Nephron (organoid): Measurements from ENCODE around the gene ZNF302.

Experiments used
- H3K27ac Mint-ChIP-seq, 3 experiments: 2 replicates each; pipeline ENCODE4 v1.8.0; 2020; ENCODE audit warnings: mixed read lengths in 3 of 3, mild to moderate bottlenecking in 2 of 3, moderate library complexity in 1 of 3
- H3K27me3 Mint-ChIP-seq: 2 replicates; pipeline ENCODE4 v1.8.0; 2021; ENCODE audit warnings: low read depth, mild to moderate bottlenecking, moderate library complexity, mixed read lengths
- H3K36me3 Mint-ChIP-seq: 2 replicates; pipeline ENCODE4 v1.8.0; 2020; ENCODE audit warnings: low read depth, mixed read lengths
- H3K4me1 Mint-ChIP-seq: 2 replicates; pipeline ENCODE4 v1.8.0; 2020; ENCODE audit warnings: mixed read lengths
- H3K4me3 Mint-ChIP-seq, 3 experiments: 2 replicates each; pipeline ENCODE4 v1.8.0; 2020; ENCODE audit warnings: mild to moderate bottlenecking in 3 of 3, mixed read lengths in 3 of 3, moderate library complexity in 2 of 3
- H3K9me3 Mint-ChIP-seq: 2 replicates; pipeline ENCODE4 v1.8.0; 2020; ENCODE audit warnings: mixed read lengths
- TF ChIP-seq, protein P1 (sequence below), 3 experiments: fragments of 200-600 bp; sonication (generic); IDR thresholded peaks; one replicate each; pipeline ENCODE4 v1.5.0; 2021; ENCODE audit warnings: antibody characterized with exemption in 3 of 3; ENCODE audit not compliant: unreplicated experiment in 3 of 3

ZNF302 gene

DNA sequence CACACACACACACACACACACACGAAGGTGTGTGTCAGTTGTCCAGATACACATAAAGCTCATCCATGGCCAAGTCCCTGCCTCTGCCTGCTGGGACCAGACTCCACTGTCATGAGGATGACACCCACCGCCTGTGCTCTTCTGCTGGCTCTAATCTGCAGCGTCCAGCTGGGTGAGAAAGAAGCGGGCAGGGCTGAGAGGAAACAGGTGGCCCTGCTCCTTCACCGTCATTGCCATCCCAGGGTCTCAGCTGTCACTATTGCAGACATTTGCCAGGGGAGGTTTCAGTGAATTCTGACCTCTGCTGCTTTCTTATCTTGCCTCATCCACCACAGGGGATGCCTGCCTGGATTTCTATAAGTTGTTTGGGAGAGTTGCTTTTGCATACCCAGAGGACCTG, 31.9 kb upstream of the ZNF302 start:
- TF ChIP-seq, protein P1, sequence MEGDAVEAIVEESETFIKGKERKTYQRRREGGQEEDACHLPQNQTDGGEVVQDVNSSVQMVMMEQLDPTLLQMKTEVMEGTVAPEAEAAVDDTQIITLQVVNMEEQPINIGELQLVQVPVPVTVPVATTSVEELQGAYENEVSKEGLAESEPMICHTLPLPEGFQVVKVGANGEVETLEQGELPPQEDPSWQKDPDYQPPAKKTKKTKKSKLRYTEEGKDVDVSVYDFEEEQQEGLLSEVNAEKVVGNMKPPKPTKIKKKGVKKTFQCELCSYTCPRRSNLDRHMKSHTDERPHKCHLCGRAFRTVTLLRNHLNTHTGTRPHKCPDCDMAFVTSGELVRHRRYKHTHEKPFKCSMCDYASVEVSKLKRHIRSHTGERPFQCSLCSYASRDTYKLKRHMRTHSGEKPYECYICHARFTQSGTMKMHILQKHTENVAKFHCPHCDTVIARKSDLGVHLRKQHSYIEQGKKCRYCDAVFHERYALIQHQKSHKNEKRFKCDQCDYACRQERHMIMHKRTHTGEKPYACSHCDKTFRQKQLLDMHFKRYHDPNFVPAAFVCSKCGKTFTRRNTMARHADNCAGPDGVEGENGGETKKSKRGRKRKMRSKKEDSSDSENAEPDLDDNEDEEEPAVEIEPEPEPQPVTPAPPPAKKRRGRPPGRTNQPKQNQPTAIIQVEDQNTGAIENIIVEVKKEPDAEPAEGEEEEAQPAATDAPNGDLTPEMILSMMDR (IDR thresholded peaks at IDR 0.05; ENCODE audit: unreplicated experiment in 3 of 3) = no peak
- Mint-ChIP-seq H3K27me3 (peaks cover 7% of the 10 kb centered on the region), H3K9me3 (peaks cover 2% of the 10 kb centered on the region), H3K4me1 (peaks cover 8% of the 10 kb centered on the region), H3K36me3 (no peaks in the 10 kb centered on the region), H3K4me3 (peak overlapping the region in 1 of 3 experiments; percentile 29), H3K27ac (peak overlapping the region in 1 of 3 experiments; percentile 72)

DNA sequence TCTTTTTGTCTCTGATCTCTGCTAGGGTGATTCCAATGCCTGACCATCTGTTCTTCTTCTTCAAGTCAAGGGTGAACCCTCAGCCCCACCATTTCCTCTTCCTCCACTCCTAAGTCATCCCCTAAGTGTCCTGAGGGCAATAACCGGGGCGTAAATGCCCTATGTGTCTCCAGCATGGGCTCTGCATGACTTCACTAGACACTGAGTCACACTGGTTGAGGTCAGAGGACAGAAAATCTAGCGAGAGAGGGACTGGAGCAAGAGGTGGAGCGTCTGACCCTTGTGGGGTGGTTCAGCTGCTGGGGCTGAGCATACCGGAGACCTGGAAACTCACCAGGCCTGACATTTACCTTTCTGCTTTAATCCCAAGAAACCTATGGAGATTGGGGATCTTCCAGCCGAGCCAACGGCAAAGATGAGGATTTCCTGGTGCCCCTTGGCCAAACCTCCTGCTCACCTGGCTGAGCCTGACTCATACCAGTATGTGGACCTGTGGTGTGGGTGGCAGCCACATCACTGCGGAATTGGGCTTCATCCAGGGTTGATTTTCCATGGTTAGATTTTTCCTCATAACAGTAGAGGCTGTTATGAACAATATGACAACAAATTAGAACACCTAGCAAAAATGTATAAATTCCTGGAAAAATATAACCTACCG, 27.5 kb upstream of the ZNF302 start:
- H3K9me3 Mint-ChIP-seq = peaks cover 19% of the 10 kb centered on the region
- H3K4me3 Mint-ChIP-seq = no peak overlapping the region
- no peaks in the 10 kb centered on the region for H3K36me3 Mint-ChIP-seq
- H3K27me3 Mint-ChIP-seq = peaks cover 9% of the 10 kb centered on the region
- TF ChIP-seq, protein P1 (IDR thresholded peaks at IDR 0.05; ENCODE audit: unreplicated experiment in 3 of 3) = no peak
- peaks cover 8% of the 10 kb centered on the region for H3K4me1 Mint-ChIP-seq
- H3K27ac Mint-ChIP-seq = no peak overlapping the region

DNA sequence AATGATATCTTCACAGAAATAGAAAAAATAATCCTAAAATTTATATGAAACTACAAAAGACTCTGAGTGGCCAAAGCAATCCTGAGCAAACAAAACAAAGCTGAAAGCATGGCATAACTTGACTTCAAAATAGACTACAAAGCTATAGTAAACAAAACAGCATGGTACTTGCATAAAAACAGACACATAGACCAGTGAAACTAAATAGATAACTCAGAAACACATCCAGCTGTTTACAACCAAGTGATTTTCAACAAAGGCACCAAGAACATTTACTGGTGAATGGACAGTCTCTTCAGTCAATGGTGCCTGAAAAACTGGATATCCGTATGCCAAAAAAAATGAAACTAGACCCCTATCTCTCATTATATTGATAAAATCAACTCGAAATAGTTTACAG, 25.7 kb upstream of the ZNF302 start:
- H3K4me3 Mint-ChIP-seq = no peak overlapping the region
- H3K9me3 Mint-ChIP-seq = peaks cover 25% of the 10 kb centered on the region
- TF ChIP-seq, protein P1 (IDR thresholded peaks at IDR 0.05; ENCODE audit: unreplicated experiment in 3 of 3) = no peak
- H3K27me3 Mint-ChIP-seq = peaks cover 9% of the 10 kb centered on the region
- H3K27ac Mint-ChIP-seq = no peak overlapping the region
- no peaks in the 10 kb centered on the region for H3K4me1 Mint-ChIP-seq
- no peaks in the 10 kb centered on the region for H3K36me3 Mint-ChIP-seq

DNA sequence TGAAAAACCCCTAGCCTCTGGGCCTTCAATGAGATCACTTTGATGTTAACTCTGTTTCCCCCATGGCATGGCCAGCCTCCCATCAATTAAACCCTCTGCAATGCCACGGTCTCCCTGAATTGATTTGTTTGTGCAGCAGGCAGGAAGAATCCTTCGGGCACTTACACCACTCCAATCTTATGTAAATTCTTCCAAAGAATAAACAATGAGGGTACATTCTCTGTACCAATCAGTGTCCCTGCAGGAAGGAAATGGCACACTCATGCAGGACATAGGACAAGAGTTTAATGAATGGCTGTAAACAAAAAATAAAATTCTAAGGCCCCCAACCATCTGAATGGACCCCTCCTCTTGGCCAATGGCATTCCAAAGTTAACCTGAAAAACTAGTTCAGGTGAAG, 22.7 kb upstream of the ZNF302 start:
- Mint-ChIP-seq H3K36me3 (no peaks in the 10 kb centered on the region), H3K9me3 (peaks cover 37% of the 10 kb centered on the region), H3K4me3 (no peak overlapping the region), H3K27ac (no peak overlapping the region), H3K4me1 (no peaks in the 10 kb centered on the region), H3K27me3 (peaks cover 5% of the 10 kb centered on the region)
- TF ChIP-seq, protein P1 (IDR thresholded peaks at IDR 0.05; ENCODE audit: unreplicated experiment in 3 of 3) = no peak

DNA sequence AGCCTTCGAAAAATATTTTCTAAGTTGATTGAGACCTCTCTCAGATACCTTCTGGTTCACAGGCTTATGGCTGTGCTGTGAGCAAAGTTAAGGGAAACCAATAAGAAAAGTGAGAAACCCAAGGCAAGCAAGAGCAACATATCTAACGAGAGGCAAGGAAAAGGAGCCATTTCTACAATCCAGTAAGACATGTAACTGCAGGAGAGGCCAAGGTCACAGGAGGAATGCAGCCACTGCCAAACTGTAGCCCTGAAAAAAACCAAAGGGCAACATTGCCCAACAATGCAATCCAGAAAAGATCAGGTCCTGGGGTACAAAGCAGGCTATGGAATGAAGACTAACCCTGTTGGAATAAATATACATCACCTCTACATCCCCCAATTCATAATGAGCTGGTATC, 21.8 kb upstream of the ZNF302 start:
- H3K4me1 Mint-ChIP-seq = no peaks in the 10 kb centered on the region

More for the DNA sequence above, 21.8 kb upstream of the ZNF302 start:
- H3K36me3 Mint-ChIP-seq = no peaks in the 10 kb centered on the region
- peaks cover 34% of the 10 kb centered on the region for H3K9me3 Mint-ChIP-seq
- no peak overlapping the region for H3K27ac Mint-ChIP-seq
- TF ChIP-seq, protein P1 (IDR thresholded peaks at IDR 0.05; ENCODE audit: unreplicated experiment in 3 of 3) = no peak
- H3K4me3 Mint-ChIP-seq = no peak overlapping the region
- peaks cover 9% of the 10 kb centered on the region for H3K27me3 Mint-ChIP-seq
